H1 (cell line): ENCODE results near the gene DGAT2L6. TPM values are rescaled to one million over a fixed set of nuclear protein-coding genes. Genes with fewer than 3 reads are reported as not detected.

Experiments
- CBX8 ChIP-seq: fragments of 300-800, 300-1000 bp; sonication (generic); IDR thresholded peaks from 2 replicates; pipeline ENCODE4 v1.7.1; 2016; ENCODE audit warnings: low read depth, low read length, borderline replicate concordance
- CTBP2 ChIP-seq: IDR thresholded peaks from 2 replicates; pipeline ENCODE4 v1.7.0; 2011; ENCODE audit warnings: borderline replicate concordance, mild to moderate bottlenecking, moderate library complexity, mixed read lengths, low read length; ENCODE audit not compliant: insufficient read depth, insufficient read length
- polyA plus RNA-seq, 7 experiments: library from polyadenylated mRNA; depleted of rRNA in 3 of 7; stranded (reverse) in 5 of 7; unstranded in 2 of 7; fragments of >200 nt in 5 of 7; fragments of 200-250 nt in 2 of 7; gene quantifications; 1 replicate in 5 of 7; 2 replicates in 1 of 7; 4 replicates in 1 of 7; pipeline versions ENCODE4 v1.2.1 to v1.2.3, GENCODE V29; 2011 to 2013; ENCODE audit warnings: missing spikeins in 2 of 7, mixed read lengths in 2 of 7
- total RNA-seq: library from RNA; stranded (reverse); fragmentation: NEBNext Ultra II Directional; extraction: Animal tissue kit (Norgen Biotek cat#: 25700); gene quantifications from 2 replicates; pipeline ENCODE4 v1.2.1, GENCODE V29; 2021
- TF ChIP-seq, protein P1 (sequence below): IDR thresholded peaks from 2 replicates; pipeline ENCODE4 v1.6.1; 2012; ENCODE audit warnings: inconsistent platforms

The DGAT2L6 gene
- total and polyA plus RNA-seq, 2 of the 8 experiments (the other 6 are each of a cell fraction or from before 2014, with no cell fraction given): not detected

DNA sequence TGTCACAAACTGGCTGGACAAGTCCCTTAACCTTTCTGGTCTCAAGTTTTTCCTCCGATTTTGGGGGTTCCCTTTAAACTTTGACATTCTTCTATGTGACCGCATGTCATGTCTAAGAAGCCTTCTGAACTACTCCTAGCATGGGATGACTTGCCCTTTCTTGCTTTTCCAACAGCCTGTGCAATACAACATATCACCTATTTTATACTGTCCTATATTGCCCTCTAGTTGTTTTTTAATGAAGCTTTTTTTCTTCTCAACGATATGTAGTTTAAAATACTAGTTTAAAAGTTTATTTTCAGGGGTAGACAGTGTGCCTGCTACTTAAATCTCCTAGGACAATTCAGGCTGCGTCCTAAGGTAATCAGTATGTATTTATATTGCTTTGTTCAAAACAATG is 45.1 kb upstream of the DGAT2L6 start (continued):
- TF ChIP-seq CBX8 (no peak), CTBP2 (no peak)
- TF ChIP-seq, protein P1, sequence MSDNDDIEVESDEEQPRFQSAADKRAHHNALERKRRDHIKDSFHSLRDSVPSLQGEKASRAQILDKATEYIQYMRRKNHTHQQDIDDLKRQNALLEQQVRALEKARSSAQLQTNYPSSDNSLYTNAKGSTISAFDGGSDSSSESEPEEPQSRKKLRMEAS: no peak
